KMS-11 (cell line): ENCODE results near the gene ZPBP2.

ENCODE experiments used
- H2AFZ ChIP-seq: fragments of 200-600 bp; sonication (generic); 2 replicates; pipeline ENCODE4 v1.6.1; 2016; ENCODE audit warnings: antibody characterized with exemption, mixed run types, low read depth
- H3K27ac ChIP-seq: fragments of 200-600 bp; sonication (generic); 2 replicates; pipeline ENCODE4 v1.6.1; 2016; ENCODE audit warnings: mild to moderate bottlenecking, mixed run types
- H3K27me3 ChIP-seq: fragments of 200-600 bp; sonication (generic); 2 replicates; pipeline ENCODE4 v1.6.1; 2017; ENCODE audit warnings: mild to moderate bottlenecking, low read depth, mixed run types, moderate library complexity; ENCODE audit not compliant: insufficient read depth
- H3K36me3 ChIP-seq: fragments of 200-600 bp; sonication (generic); 2 replicates; pipeline ENCODE4 v1.6.1; 2017; ENCODE audit warnings: mild to moderate bottlenecking, mixed run types; ENCODE audit not compliant: insufficient read depth
- H3K4me1 ChIP-seq: fragments of 200-600 bp; sonication (generic); 2 replicates; pipeline ENCODE4 v1.6.1; 2016; ENCODE audit warnings: mild to moderate bottlenecking, low read depth, mixed run types; ENCODE audit not compliant: poor library complexity, severe bottlenecking
- H3K4me2 ChIP-seq: fragments of 200-600 bp; sonication (generic); 2 replicates; pipeline ENCODE4 v1.7.0; 2016; ENCODE audit warnings: mild to moderate bottlenecking, mixed run types
- H3K4me3 ChIP-seq: fragments of 200-600 bp; sonication (generic); IDR thresholded peaks from 2 replicates; pipeline ENCODE4 v1.6.1; 2017; ENCODE audit warnings: low read depth, low read length, mixed read lengths; ENCODE audit not compliant: insufficient read depth
- H3K79me2 ChIP-seq: fragments of 200-600 bp; sonication (generic); 2 replicates; pipeline ENCODE4 v1.6.1; 2016; ENCODE audit warnings: low read depth, mixed run types; ENCODE audit not compliant: insufficient read depth
- H3K9ac ChIP-seq: fragments of 200-600 bp; sonication (generic); 2 replicates; pipeline ENCODE4 v1.6.1; 2016; ENCODE audit warnings: mild to moderate bottlenecking, mixed run types
- H4K20me1 ChIP-seq: fragments of 200-600 bp; sonication (generic); 2 replicates; pipeline ENCODE4 v1.6.1; 2016; ENCODE audit warnings: mild to moderate bottlenecking, mixed run types; ENCODE audit not compliant: insufficient read depth
- CTCF ChIP-seq: fragments of 200-600 bp; sonication (generic); conservative IDR thresholded peaks from 2 replicates; pipeline ENCODE4 v1.6.1; 2017; ENCODE audit warnings: low read depth, mild to moderate bottlenecking, antibody characterized with exemption, low read length, moderate library complexity, mixed read lengths

The ZPBP2 gene

GRCh38 chr17:39838057-39838456 is 29.9 kb upstream of the ZPBP2 start:
- Histone ChIP-seq H3K4me3 (no peak overlapping the region), H3K27ac (no peak overlapping the region), H3K36me3 (peaks cover 14% of the 10 kb centered on the region; the same call in 1 of the 2 replicates), H4K20me1 (no peaks in the 10 kb centered on the region), H2AFZ (no peak overlapping the region), H3K9ac (no peak overlapping the region), H3K4me2 (no peak overlapping the region), H3K4me1 (peaks cover 75% of the 10 kb centered on the region), H3K79me2 (peaks cover 96% of the 10 kb centered on the region), H3K27me3 (no peaks in the 10 kb centered on the region)
- no peak for TF ChIP-seq CTCF

- peaks cover 98% of the 10 kb centered on the region for H3K79me2 ChIP-seq
- H3K4me3 ChIP-seq: no peak overlapping the region
- H3K4me2 ChIP-seq: no peak overlapping the region
- H3K4me1 ChIP-seq: peaks cover 75% of the 10 kb centered on the region
- H3K36me3 ChIP-seq: peaks cover 14% of the 10 kb centered on the region; the same call in 1 of the 2 replicates
- no peak overlapping the region for H2AFZ ChIP-seq
- H3K9ac ChIP-seq: no peak overlapping the region
- no peak; the same call in 1 of the 2 replicates for TF ChIP-seq CTCF
- H4K20me1 ChIP-seq: no peaks in the 10 kb centered on the region
- no peak overlapping the region for H3K27ac ChIP-seq
- H3K27me3 ChIP-seq: no peaks in the 10 kb centered on the region
Observed at GRCh38 chr17:39838784-39839183, 29.2 kb upstream of the ZPBP2 start.

- peaks cover 14% of the 10 kb centered on the region; the same call in 1 of the 2 replicates for H3K36me3 ChIP-seq
- H4K20me1 ChIP-seq: no peaks in the 10 kb centered on the region
- H3K4me1 ChIP-seq: peaks cover 75% of the 10 kb centered on the region
- H3K27me3 ChIP-seq: no peaks in the 10 kb centered on the region
- no peak overlapping the region; the same call in 1 of the 2 replicates for H3K4me2 ChIP-seq
- H3K9ac ChIP-seq: no peak overlapping the region
- peaks cover 98% of the 10 kb centered on the region for H3K79me2 ChIP-seq
- no peak overlapping the region for H3K27ac ChIP-seq
- H3K4me3 ChIP-seq: no peak overlapping the region
- no peak for TF ChIP-seq CTCF
- H2AFZ ChIP-seq: no peak overlapping the region
Observed at GRCh38 chr17:39841134-39841683, 26.8 kb upstream of the ZPBP2 start.

- no peaks in the 10 kb centered on the region for H4K20me1 ChIP-seq
- peak overlapping the region; percentile 81 for H3K27ac ChIP-seq
- H3K4me2 ChIP-seq: peak overlapping the region; percentile 79
- peaks cover 93% of the 10 kb centered on the region for H3K4me1 ChIP-seq
- H3K79me2 ChIP-seq: peaks cover 96% of the 10 kb centered on the region
- H3K9ac ChIP-seq: no peak overlapping the region
- no peaks in the 10 kb centered on the region for H3K27me3 ChIP-seq
- TF ChIP-seq CTCF: no peak
- peaks cover 3% of the 10 kb centered on the region; the same call in 1 of the 2 replicates for H3K36me3 ChIP-seq
- no peak overlapping the region for H2AFZ ChIP-seq
- no peak overlapping the region for H3K4me3 ChIP-seq
Observed at GRCh38 chr17:39845052-39845846, 22.8 kb upstream of the ZPBP2 start.
